Measurements from ENCODE around the gene KCNAB1.

DNA sequence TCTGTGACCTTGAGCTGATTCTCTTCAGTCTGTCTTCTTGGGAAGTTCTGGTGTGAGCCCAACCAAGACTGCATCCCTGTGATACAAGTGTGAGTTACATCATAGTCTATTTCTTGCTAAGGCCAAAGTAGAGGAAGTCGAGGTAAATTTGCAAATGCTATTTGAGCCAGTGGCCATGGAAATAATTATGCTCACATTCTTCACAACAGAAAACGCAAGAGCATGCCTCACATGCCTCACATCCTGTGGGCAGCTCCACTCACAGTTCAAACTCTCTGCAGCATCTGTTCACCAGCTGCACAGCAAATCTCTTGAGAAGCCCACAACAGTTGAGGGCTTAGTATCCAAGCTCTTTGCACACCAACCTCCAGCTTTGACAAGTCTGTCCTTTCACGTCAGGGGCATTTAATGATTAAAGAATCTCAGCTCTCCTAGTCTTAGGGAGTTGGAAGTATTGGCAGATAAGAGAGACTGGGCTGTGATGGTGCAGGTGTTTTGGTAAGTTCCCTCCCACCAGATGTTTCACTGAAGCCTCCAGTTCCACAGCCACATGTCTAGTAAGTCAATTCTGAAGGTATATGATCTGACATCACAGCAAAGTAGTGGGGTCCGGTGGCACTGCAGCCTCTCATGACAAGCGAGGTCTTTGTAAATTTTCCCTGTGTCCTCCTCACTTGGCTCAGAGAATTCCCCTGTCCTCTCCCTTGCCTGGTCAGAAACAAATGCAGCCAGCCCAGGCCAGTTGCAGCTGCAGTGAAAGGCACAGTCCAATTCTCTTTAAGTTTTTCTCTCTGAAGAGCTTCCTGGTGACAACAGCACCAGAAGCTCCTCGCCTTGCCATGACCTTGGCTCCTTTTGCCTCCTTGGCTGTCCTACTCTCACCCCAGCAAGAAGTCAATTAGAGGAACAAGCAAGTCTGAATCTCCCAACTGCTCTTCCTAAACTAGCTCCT, 268.4 kb downstream of the KCNAB1 start:
- no peak for TF ChIP-seq ELF4 (IDR thresholded peaks at IDR 0.05)
- TF ChIP-seq BHLHE40 (IDR thresholded peaks at IDR 0.05; ENCODE audit: borderline replicate concordance): no peak
- TF ChIP-seq TARDBP (IDR thresholded peaks at IDR 0.05): no peak
- TF ChIP-seq L3MBTL2 (conservative IDR thresholded peaks at IDR 0.05): no peak
- no peak for TF ChIP-seq NFRKB (IDR thresholded peaks at IDR 0.05)
- no peak for TF ChIP-seq SUZ12 (IDR thresholded peaks at IDR 0.05)
- no peak for TF ChIP-seq SP1 (IDR thresholded peaks at IDR 0.05)
- TF ChIP-seq ARNT (IDR thresholded peaks at IDR 0.05): no peak

All from HEK293T (cell line).